ENCODE results near the gene ZSCAN20. TPM values are rescaled to one million over a fixed set of nuclear protein-coding genes. Genes with fewer than 3 reads are reported as not detected.

The ZSCAN20 gene
- total RNA-seq, 1 experiment from 2014 or later = 3.9 TPM

DNA sequence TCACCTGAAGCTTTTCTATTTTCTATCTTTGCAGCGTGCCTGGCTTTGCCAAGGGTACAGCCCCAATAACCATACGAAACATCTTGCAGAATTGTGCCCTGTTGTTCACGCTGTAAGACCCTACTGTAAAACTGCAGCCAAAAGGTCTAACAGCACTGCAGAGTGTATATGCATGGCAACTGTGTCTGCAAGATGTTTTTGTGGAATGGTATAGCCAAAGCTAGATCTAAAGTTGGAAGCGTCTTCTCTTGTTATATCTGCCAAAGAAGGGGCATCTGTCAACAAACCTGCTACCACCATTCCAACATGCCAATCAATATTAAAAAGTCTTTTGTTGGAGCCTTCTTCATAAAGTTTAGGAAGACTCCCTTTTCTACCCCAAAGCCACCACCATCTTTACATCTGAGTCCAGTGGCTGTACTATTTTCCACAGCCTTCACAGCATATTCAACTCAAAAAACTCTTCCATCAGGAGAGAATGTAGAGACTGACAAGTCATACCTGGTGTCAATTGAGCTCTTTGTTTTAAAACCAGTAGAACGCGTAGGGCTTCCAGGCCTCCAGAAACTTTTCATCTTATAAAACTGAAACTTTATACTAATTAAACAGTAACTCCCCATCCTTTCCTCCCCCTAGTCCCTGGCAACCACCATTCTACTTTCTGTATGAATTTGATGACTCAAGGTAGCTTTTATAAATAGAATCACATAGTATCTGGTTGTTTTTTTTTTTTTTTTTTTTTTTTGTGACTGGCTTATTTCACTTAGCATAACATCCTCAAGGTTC, 40.0 kb downstream of the ZSCAN20 start:
- peaks cover 2% of the 10 kb centered on the region; the same call in 1 of the 2 replicates for H3K4me1 ChIP-seq (ENCODE audit: insufficient read depth, low read length)
- no peak overlapping the region for H4K91ac ChIP-seq (ENCODE audit: insufficient read length, low read depth, low read length)
- H3K14ac ChIP-seq (ENCODE audit: insufficient read depth, low read length) = no peak overlapping the region
- H2BK12ac ChIP-seq (ENCODE audit: insufficient read length, low read depth, low read length) = no peak overlapping the region
- WGBS (ENCODE audit: extremely low coverage, insufficient read length, low lambda C conversion rate) = no CpG with 5 or more reads among the region's 6 CpGs
- H2BK120ac ChIP-seq (ENCODE audit: low read depth, low read length, poor library complexity, severe bottlenecking) = no peak overlapping the region
- Mint-ChIP-seq H3K27me3 (ENCODE audit: low read depth) (peaks cover 5% of the 10 kb centered on the region; the same call in 1 of the 2 replicates), H3K36me3 (ENCODE audit: insufficient read depth in 1 of 3, low read depth in 3 of 3) (peaks cover 0 to 6% (median 3%) of the 10 kb centered on the region in 3 experiments; a peak in 5 of 7 replicates), H3K4me3 (no peak overlapping the region), H3K27ac (no peak overlapping the region), H3K9me3 (peaks cover 14 to 15% of the 10 kb centered on the region in 2 experiments; a peak in 4 of 5 replicates), H3K4me1 (peaks cover 13 to 17% of the 10 kb centered on the region in 2 experiments)
- no peak overlapping the region for H3K4ac ChIP-seq (ENCODE audit: low read depth, low read length)
- no peaks in the 10 kb centered on the region for H3K9me3 ChIP-seq (ENCODE audit: control insufficient read depth, low read depth, low read length)
- no peak overlapping the region for H4K5ac ChIP-seq (ENCODE audit: insufficient read length, low read depth, low read length)
- no peak overlapping the region for H3T11ph ChIP-seq (ENCODE audit: low read length)
- H2BK5ac ChIP-seq (ENCODE audit: insufficient read length, low read length) = no peak overlapping the region
- H3K79me1 ChIP-seq (ENCODE audit: insufficient read depth, low read depth, low read length, poor library complexity, severe bottlenecking) = no peaks in the 10 kb centered on the region
- no peak for DNase-seq
- H3K4me2 ChIP-seq (ENCODE audit: insufficient read depth, insufficient read length, low read length) = no peak overlapping the region
- H2AFZ ChIP-seq (ENCODE audit: low read length) = no peak overlapping the region
- no peak overlapping the region for H2AK5ac ChIP-seq (ENCODE audit: insufficient read length, low read length)
- H3K27ac ChIP-seq (ENCODE audit: insufficient read length, low read depth, low read length) = no peak overlapping the region
- TF ChIP-seq, protein P1, sequence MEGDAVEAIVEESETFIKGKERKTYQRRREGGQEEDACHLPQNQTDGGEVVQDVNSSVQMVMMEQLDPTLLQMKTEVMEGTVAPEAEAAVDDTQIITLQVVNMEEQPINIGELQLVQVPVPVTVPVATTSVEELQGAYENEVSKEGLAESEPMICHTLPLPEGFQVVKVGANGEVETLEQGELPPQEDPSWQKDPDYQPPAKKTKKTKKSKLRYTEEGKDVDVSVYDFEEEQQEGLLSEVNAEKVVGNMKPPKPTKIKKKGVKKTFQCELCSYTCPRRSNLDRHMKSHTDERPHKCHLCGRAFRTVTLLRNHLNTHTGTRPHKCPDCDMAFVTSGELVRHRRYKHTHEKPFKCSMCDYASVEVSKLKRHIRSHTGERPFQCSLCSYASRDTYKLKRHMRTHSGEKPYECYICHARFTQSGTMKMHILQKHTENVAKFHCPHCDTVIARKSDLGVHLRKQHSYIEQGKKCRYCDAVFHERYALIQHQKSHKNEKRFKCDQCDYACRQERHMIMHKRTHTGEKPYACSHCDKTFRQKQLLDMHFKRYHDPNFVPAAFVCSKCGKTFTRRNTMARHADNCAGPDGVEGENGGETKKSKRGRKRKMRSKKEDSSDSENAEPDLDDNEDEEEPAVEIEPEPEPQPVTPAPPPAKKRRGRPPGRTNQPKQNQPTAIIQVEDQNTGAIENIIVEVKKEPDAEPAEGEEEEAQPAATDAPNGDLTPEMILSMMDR (conservative IDR thresholded peaks at IDR 0.05) = no peak
- no peak overlapping the region for H3K9ac ChIP-seq (ENCODE audit: extremely low read depth, insufficient read length, low read length)
- no peak overlapping the region for H4K8ac ChIP-seq (replicated peaks; ENCODE audit: insufficient read length, low read depth, low read length)
- no peaks in the 10 kb centered on the region for H3K27me3 ChIP-seq (ENCODE audit: insufficient read depth, low read length)
- no peak overlapping the region for H3K56ac ChIP-seq (ENCODE audit: insufficient read length, low read depth, low read length)
- no peak overlapping the region for H3K18ac ChIP-seq (ENCODE audit: insufficient read length, low read depth, low read length)
- H4K20me1 ChIP-seq (ENCODE audit: control insufficient read depth, insufficient read depth, insufficient read length) = no peaks in the 10 kb centered on the region
- no peak overlapping the region for H3K23ac ChIP-seq (ENCODE audit: insufficient read length, low read depth, low read length)
- no peak overlapping the region for H2BK15ac ChIP-seq (ENCODE audit: low read depth, low read length)
- H2BK20ac ChIP-seq (ENCODE audit: low read depth, low read length, poor library complexity, severe bottlenecking) = no peak overlapping the region
- no peaks in the 10 kb centered on the region for H3K23me2 ChIP-seq (ENCODE audit: insufficient read length, low read depth, low read length, poor library complexity, severe bottlenecking)
- no peaks in the 10 kb centered on the region for H3K79me2 ChIP-seq (ENCODE audit: insufficient read depth, low read length)
